Osteoblast (primary cell): ENCODE measurements around the gene PAQR4. TPM values are rescaled to one million over a fixed set of nuclear protein-coding genes. Genes with fewer than 3 reads are reported as not detected.

Experiments
- DNase-seq: peaks from one replicate; pipeline ENCODE4 v3.0.0; 2011; ENCODE audit warnings: low spot score, mixed read lengths; ENCODE audit not compliant: insufficient read length; ENCODE audit errors: missing footprints
- H2AFZ ChIP-seq: 2 replicates; pipeline ENCODE4 v1.6.0; 2011; ENCODE audit warnings: mild to moderate bottlenecking, low read length
- H3K27ac ChIP-seq: 2 replicates; pipeline ENCODE4 v1.5.1; 2011; ENCODE audit warnings: mild to moderate bottlenecking, low read depth, low read length, moderate library complexity
- H3K27me3 ChIP-seq: 2 replicates; pipeline ENCODE4 v1.6.0; 2012; ENCODE audit warnings: mild to moderate bottlenecking, control low read depth, inconsistent platforms, low read length, moderate library complexity; ENCODE audit not compliant: insufficient read depth
- H3K36me3 ChIP-seq: 2 replicates; pipeline ENCODE4 v1.5.1; 2011; ENCODE audit warnings: mild to moderate bottlenecking, low read length, control low read depth, moderate library complexity; ENCODE audit not compliant: insufficient read depth
- H3K4me1 ChIP-seq: 2 replicates; pipeline ENCODE4 v1.5.1; 2011; ENCODE audit warnings: mild to moderate bottlenecking, low read length, control low read depth, moderate library complexity; ENCODE audit not compliant: insufficient read depth
- H3K4me2 ChIP-seq: 2 replicates; pipeline ENCODE4 v1.6.0; 2011; ENCODE audit warnings: mild to moderate bottlenecking, low read length; ENCODE audit not compliant: insufficient read depth
- H3K4me3 ChIP-seq: fragments of 200-600 bp; sonication (generic); 3 replicates; pipeline ENCODE4 v1.5.1; 2012; ENCODE audit warnings: mild to moderate bottlenecking, low read length, inconsistent platforms; ENCODE audit not compliant: insufficient read depth
- H3K79me2 ChIP-seq: 2 replicates; pipeline ENCODE4 v1.6.0; 2012; ENCODE audit warnings: mild to moderate bottlenecking, low read length, control low read depth, inconsistent platforms; ENCODE audit not compliant: insufficient read depth
- H3K9me3 ChIP-seq: 2 replicates; pipeline ENCODE4 v1.5.1; 2011; ENCODE audit warnings: low read depth, low read length, control low read depth
- H4K20me1 ChIP-seq: 2 replicates; pipeline ENCODE4 v1.6.0; 2012; ENCODE audit warnings: mild to moderate bottlenecking, low read length, control low read depth; ENCODE audit not compliant: insufficient read depth
- total RNA-seq: library from RNA; depleted of rRNA; stranded (reverse); fragments of >200 nt; gene quantifications from 2 replicates; pipeline ENCODE4 v1.2.3, GENCODE V29; 2012
- TF ChIP-seq, protein P1 (sequence below): IDR thresholded peaks from 2 replicates; pipeline ENCODE4 v1.5.1; 2011; ENCODE audit warnings: mild to moderate bottlenecking, low read depth, low read length, moderate library complexity; ENCODE audit errors: extremely low read depth

Gene PAQR4
- total RNA-seq, 1 donor, result 1.8 TPM

DNA sequence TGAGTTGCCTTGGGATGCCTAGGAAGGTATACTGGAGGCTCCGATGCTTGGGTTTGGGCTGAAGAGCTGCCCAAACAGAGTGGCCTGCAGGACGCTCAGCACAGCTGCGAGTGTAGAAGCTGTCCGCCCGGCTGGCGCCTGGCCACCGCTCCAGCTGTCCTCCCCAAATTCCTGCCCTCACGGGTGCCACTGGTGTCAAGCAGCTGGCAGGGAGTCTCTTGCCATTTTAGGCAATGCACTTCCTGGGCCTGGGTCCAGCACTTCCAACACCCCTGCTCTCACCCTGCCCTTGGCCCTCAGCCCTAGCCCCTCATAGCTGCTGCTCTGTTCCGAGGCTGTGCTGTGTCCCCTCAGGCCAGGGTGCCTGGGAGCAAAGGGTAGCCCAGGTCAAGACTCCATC, 16.3 kb downstream of the PAQR4 start:
- Histone ChIP-seq H3K4me3 (no peak overlapping the region), H3K4me2 (no peak overlapping the region), H3K79me2 (no peaks in the 10 kb centered on the region), H3K4me1 (peaks cover 4% of the 10 kb centered on the region), H3K27me3 (peaks cover 8% of the 10 kb centered on the region), H4K20me1 (no peaks in the 10 kb centered on the region), H3K36me3 (no peaks in the 10 kb centered on the region), H3K27ac (no peak overlapping the region), H3K9me3 (no peaks in the 10 kb centered on the region), H2AFZ (no peak overlapping the region)
- TF ChIP-seq, protein P1, sequence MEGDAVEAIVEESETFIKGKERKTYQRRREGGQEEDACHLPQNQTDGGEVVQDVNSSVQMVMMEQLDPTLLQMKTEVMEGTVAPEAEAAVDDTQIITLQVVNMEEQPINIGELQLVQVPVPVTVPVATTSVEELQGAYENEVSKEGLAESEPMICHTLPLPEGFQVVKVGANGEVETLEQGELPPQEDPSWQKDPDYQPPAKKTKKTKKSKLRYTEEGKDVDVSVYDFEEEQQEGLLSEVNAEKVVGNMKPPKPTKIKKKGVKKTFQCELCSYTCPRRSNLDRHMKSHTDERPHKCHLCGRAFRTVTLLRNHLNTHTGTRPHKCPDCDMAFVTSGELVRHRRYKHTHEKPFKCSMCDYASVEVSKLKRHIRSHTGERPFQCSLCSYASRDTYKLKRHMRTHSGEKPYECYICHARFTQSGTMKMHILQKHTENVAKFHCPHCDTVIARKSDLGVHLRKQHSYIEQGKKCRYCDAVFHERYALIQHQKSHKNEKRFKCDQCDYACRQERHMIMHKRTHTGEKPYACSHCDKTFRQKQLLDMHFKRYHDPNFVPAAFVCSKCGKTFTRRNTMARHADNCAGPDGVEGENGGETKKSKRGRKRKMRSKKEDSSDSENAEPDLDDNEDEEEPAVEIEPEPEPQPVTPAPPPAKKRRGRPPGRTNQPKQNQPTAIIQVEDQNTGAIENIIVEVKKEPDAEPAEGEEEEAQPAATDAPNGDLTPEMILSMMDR, result no peak
- DNase-seq, result no peak

DNA sequence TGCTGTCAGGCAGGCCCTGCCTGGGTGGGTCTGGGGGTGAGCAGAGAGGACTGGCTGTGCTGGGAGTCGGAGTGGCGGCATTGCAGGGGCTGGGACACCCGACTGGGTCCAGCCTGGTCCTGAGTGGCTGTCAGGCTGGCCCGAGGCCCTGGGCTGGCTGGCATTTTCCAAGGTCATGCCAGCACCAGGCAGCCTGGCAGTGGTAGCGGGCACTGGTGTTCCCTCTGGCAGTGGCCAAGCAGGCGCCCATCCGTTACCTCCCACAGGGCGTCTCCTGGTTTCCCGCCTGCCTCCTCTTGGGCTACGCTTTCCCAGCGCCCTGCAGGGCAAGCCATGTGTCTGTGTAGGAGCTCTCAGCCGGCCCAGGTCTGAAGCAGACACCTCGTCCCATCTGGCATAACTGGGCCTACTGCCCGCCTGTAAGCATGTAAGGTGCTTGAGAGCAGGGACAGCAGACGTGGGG, 16.8 kb downstream of the PAQR4 start:
- no peaks in the 10 kb centered on the region for H3K9me3 ChIP-seq
- H4K20me1 ChIP-seq, result no peaks in the 10 kb centered on the region
- no peaks in the 10 kb centered on the region for H3K36me3 ChIP-seq
- H3K4me3 ChIP-seq, result no peak overlapping the region
- TF ChIP-seq, protein P1, result no peak
- no peak for DNase-seq
- peaks cover 1% of the 10 kb centered on the region for H3K4me1 ChIP-seq
- H3K27ac ChIP-seq, result no peak overlapping the region
- H3K4me2 ChIP-seq, result no peak overlapping the region
- no peak overlapping the region for H2AFZ ChIP-seq
- no peaks in the 10 kb centered on the region for H3K79me2 ChIP-seq
- peaks cover 8% of the 10 kb centered on the region for H3K27me3 ChIP-seq

DNA sequence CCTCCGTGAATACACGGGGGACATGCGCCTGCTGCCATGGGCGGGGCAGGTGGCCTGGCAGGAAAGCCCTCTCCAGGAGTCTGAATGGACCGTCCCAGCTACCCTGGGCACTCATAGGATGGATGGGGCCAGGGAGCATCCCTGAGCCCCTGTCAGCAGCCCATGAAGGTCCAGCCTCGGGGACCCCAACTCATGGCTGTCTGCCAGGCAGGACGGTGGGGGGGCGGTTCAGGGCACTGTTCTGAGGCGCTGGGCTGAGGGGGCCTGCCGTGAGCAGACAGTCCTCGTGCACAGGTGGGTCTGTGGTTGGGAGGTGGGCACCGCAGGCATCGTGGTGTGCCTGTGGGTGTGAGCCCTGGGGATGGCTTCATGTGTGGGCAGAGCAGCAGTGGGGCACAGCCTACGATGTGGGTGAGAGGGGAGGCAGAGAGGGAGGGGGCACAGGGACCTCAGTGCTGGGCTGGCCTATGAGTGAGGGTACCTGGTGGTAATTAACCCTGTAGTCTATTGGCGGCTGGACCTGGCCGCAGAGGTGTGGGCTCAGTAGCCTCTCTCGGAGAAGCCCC, 17.6 kb downstream of the PAQR4 start:
- H2AFZ ChIP-seq, result no peak overlapping the region
- no peaks in the 10 kb centered on the region for H4K20me1 ChIP-seq
- no peak overlapping the region for H3K4me2 ChIP-seq
- H3K36me3 ChIP-seq, result no peaks in the 10 kb centered on the region
- H3K27me3 ChIP-seq, result peaks cover 8% of the 10 kb centered on the region
- TF ChIP-seq, protein P1, result no peak
- no peak overlapping the region for H3K4me3 ChIP-seq
- DNase-seq, result no peak
- no peaks in the 10 kb centered on the region for H3K9me3 ChIP-seq
- H3K27ac ChIP-seq, result no peak overlapping the region
- no peaks in the 10 kb centered on the region for H3K79me2 ChIP-seq
- H3K4me1 ChIP-seq, result no peaks in the 10 kb centered on the region

DNA sequence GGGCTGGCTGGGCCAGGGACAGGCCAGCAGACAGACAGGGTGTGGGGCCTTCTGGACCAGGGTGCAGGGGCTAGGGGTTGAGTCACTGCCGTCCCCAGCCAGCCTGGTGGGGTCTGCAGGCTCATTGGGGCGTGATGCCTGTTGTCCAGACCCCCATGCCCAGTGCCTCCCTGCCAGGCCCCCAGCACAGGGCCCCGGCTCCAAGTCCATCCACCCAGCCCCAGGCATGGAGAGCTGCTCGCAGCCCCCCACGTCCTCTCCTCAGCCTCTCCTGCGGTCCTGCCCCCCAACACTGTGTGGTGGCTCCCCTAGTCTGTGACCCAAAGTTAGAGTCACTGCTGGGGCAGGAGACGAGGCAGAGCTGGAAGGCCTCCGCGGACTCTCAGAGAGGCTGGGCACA, 18.1 kb downstream of the PAQR4 start:
- Histone ChIP-seq H3K4me2 (no peak overlapping the region), H3K36me3 (no peaks in the 10 kb centered on the region), H3K4me1 (no peaks in the 10 kb centered on the region), H3K27me3 (peaks cover 8% of the 10 kb centered on the region), H3K9me3 (no peaks in the 10 kb centered on the region), H2AFZ (no peak overlapping the region), H4K20me1 (no peaks in the 10 kb centered on the region), H3K27ac (no peak overlapping the region), H3K4me3 (no peak overlapping the region), H3K79me2 (no peaks in the 10 kb centered on the region)
- no peak for DNase-seq
- TF ChIP-seq, protein P1, result no peak
